ENCODE measurements around the gene PPP1R9A.

The PPP1R9A gene

DNA sequence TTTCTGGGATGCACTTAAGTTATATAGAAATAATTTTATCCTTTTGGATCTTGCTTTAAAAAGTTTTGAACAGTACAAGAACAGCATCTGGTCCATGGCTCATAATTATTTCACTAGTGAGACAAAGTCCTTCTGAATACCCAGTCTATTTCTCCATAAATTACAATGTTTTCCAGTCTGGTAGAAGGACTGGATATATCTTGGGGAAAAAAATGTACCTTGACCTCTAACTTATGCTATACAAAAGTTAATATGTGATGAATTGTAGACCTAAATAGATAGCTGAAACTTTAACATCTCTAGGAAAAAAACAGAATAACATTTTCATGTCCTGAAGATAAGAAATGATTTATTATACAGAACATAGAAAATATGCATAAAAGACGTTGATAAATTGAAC lies 88.5 kb downstream of the PPP1R9A start:
- ATAC-seq: no peak

GRCh38 chr7:94996369-94996768 lies 89.0 kb downstream of the PPP1R9A start:
- TF ChIP-seq GLIS3 (CRISPR knock-in tag; IDR thresholded peaks at IDR 0.05) (no peak), TCF4 (CRISPR knock-in tag; IDR thresholded peaks at IDR 0.05; ENCODE audit: borderline replicate concordance) (peak; percentile 60; the same call in 1 of the 2 replicates)
- ATAC-seq: no peak

More for the DNA sequence above, 88.5 kb downstream of the PPP1R9A start:
- TF ChIP-seq ZC3H10 (CRISPR knock-in tag; IDR thresholded peaks at IDR 0.05): no peak
- TF ChIP-seq RARB (CRISPR knock-in tag; IDR thresholded peaks at IDR 0.05): no peak
- TF ChIP-seq, protein P1, sequence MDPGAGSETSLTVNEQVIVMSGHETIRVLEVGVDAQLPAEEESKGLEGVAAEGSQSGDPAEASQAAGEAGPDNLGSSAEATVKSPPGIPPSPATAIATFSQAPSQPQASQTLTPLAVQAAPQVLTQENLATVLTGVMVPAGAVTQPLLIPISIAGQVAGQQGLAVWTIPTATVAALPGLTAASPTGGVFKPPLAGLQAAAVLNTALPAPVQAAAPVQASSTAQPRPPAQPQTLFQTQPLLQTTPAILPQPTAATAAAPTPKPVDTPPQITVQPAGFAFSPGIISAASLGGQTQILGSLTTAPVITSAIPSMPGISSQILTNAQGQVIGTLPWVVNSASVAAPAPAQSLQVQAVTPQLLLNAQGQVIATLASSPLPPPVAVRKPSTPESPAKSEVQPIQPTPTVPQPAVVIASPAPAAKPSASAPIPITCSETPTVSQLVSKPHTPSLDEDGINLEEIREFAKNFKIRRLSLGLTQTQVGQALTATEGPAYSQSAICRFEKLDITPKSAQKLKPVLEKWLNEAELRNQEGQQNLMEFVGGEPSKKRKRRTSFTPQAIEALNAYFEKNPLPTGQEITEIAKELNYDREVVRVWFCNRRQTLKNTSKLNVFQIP (CRISPR knock-in tag; IDR thresholded peaks at IDR 0.05; ENCODE audit: borderline replicate concordance, low read depth): no peak
- no peak for TF ChIP-seq ESRRG (CRISPR knock-in tag; IDR thresholded peaks at IDR 0.05)
- no peak for TF ChIP-seq ISL1 (CRISPR knock-in tag; IDR thresholded peaks at IDR 0.05)
- TF ChIP-seq CREB5 (CRISPR knock-in tag; IDR thresholded peaks at IDR 0.05; ENCODE audit: low read depth): no peak
- no peak for TF ChIP-seq PPARA (CRISPR knock-in tag; IDR thresholded peaks at IDR 0.05; ENCODE audit: borderline replicate concordance)
- no peak for TF ChIP-seq ZFP30 (CRISPR knock-in tag; IDR thresholded peaks at IDR 0.05)
- no peak for TF ChIP-seq ZNF8 (CRISPR knock-in tag; IDR thresholded peaks at IDR 0.05)
- TF ChIP-seq TSHZ2 (CRISPR knock-in tag; IDR thresholded peaks at IDR 0.05): no peak
- no peak for TF ChIP-seq SNAI2 (CRISPR knock-in tag; IDR thresholded peaks at IDR 0.05)
- TF ChIP-seq ZNF70 (CRISPR knock-in tag; IDR thresholded peaks at IDR 0.05): no peak

DNA sequence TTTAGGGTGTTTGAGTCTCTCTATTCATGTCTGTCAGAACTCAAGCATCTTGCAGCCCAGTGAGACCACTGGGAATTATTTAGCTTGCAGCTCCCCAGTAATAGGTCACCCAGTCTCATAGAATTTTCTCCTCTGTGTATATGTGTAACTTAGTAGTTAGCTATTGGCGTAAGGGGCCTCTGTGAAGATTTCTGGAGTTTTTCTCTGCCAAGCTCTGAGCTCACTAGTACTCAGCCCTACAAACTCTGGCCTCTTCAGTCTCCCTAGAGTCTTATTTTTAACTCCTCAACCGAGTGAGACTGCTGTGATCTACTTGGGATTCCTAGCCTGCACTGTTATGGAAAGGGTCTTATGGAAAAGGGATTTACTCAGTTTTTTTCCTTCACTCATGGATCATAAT lies 90.2 kb downstream of the PPP1R9A start:
- ATAC-seq: no peak
- TF ChIP-seq TCF4 (CRISPR knock-in tag; IDR thresholded peaks at IDR 0.05; ENCODE audit: borderline replicate concordance): no peak
- TF ChIP-seq OSR1 (CRISPR knock-in tag; IDR thresholded peaks at IDR 0.05): no peak

- no peak for ATAC-seq
- TF ChIP-seq RARB (CRISPR knock-in tag; IDR thresholded peaks at IDR 0.05) (no peak), ARNTL (CRISPR knock-in tag; IDR thresholded peaks at IDR 0.05; ENCODE audit: borderline replicate concordance, low read depth) (no peak), CREB5 (CRISPR knock-in tag; IDR thresholded peaks at IDR 0.05; ENCODE audit: low read depth) (no peak), SNAI2 (CRISPR knock-in tag; IDR thresholded peaks at IDR 0.05) (no peak), ESRRG (CRISPR knock-in tag; IDR thresholded peaks at IDR 0.05) (no peak), BACH2 (CRISPR knock-in tag; IDR thresholded peaks at IDR 0.05; ENCODE audit: borderline replicate concordance) (no peak), TOX (CRISPR knock-in tag; IDR thresholded peaks at IDR 0.05; ENCODE audit: borderline replicate concordance) (no peak), ZC3H10 (CRISPR knock-in tag; IDR thresholded peaks at IDR 0.05) (no peak), ZNF70 (CRISPR knock-in tag; IDR thresholded peaks at IDR 0.05) (no peak), TCF4 (CRISPR knock-in tag; IDR thresholded peaks at IDR 0.05; ENCODE audit: borderline replicate concordance) (no peak), PPARA (CRISPR knock-in tag; IDR thresholded peaks at IDR 0.05; ENCODE audit: borderline replicate concordance) (no peak), PATZ1 (CRISPR knock-in tag; IDR thresholded peaks at IDR 0.05; ENCODE audit: borderline replicate concordance) (no peak), CSDC2 (CRISPR knock-in tag; IDR thresholded peaks at IDR 0.05) (no peak), ZNF565 (CRISPR knock-in tag; conservative IDR thresholded peaks at IDR 0.05; ENCODE audit: low read depth) (no peak), GLIS3 (CRISPR knock-in tag; IDR thresholded peaks at IDR 0.05) (no peak)
Observed at GRCh38 chr7:94998266-94999068, 91.1 kb downstream of the PPP1R9A start.

Measured in SK-N-SH treated with all-trans-retinoic acid at 6 μM for 48 hours (cell line).